Naive thymus-derived CD8-positive, alpha-beta T cell (primary cell): ENCODE measurements around the gene EOLA1. TPM values are rescaled to one million over a fixed set of nuclear protein-coding genes. Genes with fewer than 3 reads are reported as not detected.
"Not testable (repeated sequence)": the region's sequence is repeated elsewhere in the genome, so short reads cannot be mapped to it uniquely, and the experiment has no call there.

Source experiments
- ATAC-seq, 2 donors: fragments of 150-1000 bp; cut with Tn5 transposase in 1 of 2; sonication (Bioruptor Pico), chemical (Tn5 transposase) in 1 of 2; 1 replicate in 1 of 2; 2 replicates in 1 of 2; pipeline ENCODE4 v1.10.0; 2021; ENCODE audit warnings: mild to moderate bottlenecking in 2 of 2, moderate library complexity in 2 of 2
- POLR2A ChIA-PET: fragments of 350-600 bp; sonication (Branson Sonifier 250); formaldehyde crosslinking; loops from one replicate; lab custom pipeline; 2021; ENCODE audit warnings: antibody characterized with exemption; lab: Charles Lee
- DNase-seq, 10 donors: peaks; one replicate each; pipeline versions ENCODE4 v3.0.0 to v3.0.0-alpha.2; 2020 to 2022
- H3K27ac Mint-ChIP-seq, 10 donors: one replicate each; pipeline ENCODE4 v1.8.0; 2020 to 2022; ENCODE audit warnings: mild to moderate bottlenecking in 10 of 10, mixed read lengths in 10 of 10, moderate library complexity in 4 of 10, inconsistent platforms in 1 of 10
- H3K27me3 Mint-ChIP-seq, 5 donors: one replicate each; pipeline ENCODE4 v1.8.0; 2021 to 2022; ENCODE audit warnings: mixed read lengths in 5 of 5
- H3K36me3 Mint-ChIP-seq, 3 donors: one replicate each; pipeline ENCODE4 v1.8.0; 2020 to 2022; ENCODE audit warnings: mixed read lengths in 3 of 3, mild to moderate bottlenecking in 2 of 3, inconsistent platforms in 1 of 3
- H3K4me1 Mint-ChIP-seq, 4 donors: one replicate each; pipeline ENCODE4 v1.8.0; 2021 to 2022; ENCODE audit warnings: mixed read lengths in 4 of 4
- H3K4me3 Mint-ChIP-seq, 10 donors: one replicate each; pipeline ENCODE4 v1.8.0; 2020 to 2022; ENCODE audit warnings: mild to moderate bottlenecking in 10 of 10, mixed read lengths in 10 of 10, moderate library complexity in 6 of 10, inconsistent platforms in 1 of 10
- H3K9me3 Mint-ChIP-seq, 9 donors: one replicate each; pipeline ENCODE4 v1.8.0; 2020 to 2022; ENCODE audit warnings: mixed read lengths in 9 of 9, mild to moderate bottlenecking in 3 of 9, inconsistent platforms in 1 of 9, moderate library complexity in 1 of 9
- polyA plus RNA-seq, 3 donors: library from polyadenylated mRNA; unstranded; fragments of 300-500 nt; fragmentation: Illumina TruSeq; gene quantifications; one replicate each; pipeline ENCODE4 v1.2.3, GENCODE V29; 2021
- total RNA-seq, 8 experiments: library from RNA in 2 of 8; stranded (reverse) in 2 of 8; gene quantifications; one replicate each; pipeline ENCODE4 v1.2.3 and lab custom pipeline; 2021 to 2026

EOLA1 gene
- total RNA-seq (10 to 100 TPM; 22.1 to 23.3 TPM), polyA plus RNA-seq (10 to 100 TPM; 24.4 to 35.3 (median 25.0) TPM), total RNA-seq (lab: John Stamatoyannopoulos, UW) (16.3 to 159 (median 19.3) reads per million in 6 experiments)

GRCh38 chrX:149540621-149541520 lies at the start of gene EOLA1:
EOLA1 (plus strand) TSS chrX:149541012; CDS start chrX:149545631, 4,619 bp downstream.
- POLR2A ChIA-PET, result interaction anchor here (1.2 to 3.5 kb wide), 9 partner anchors 11 to 1629 kb away, joined by 4 to 41 read pairs (median 16); partner anchors contain the start of genes EOLA2, FMR1 and IDS
- ATAC-seq (peak; percentile 69 to 74), DNase-seq (peak in 8 of 10 donors; percentile 68 to 96 (median 90))
- Mint-ChIP-seq H3K9me3 (no peaks in the 10 kb centered on the region), H3K27me3 (no peaks in the 10 kb centered on the region), H3K27ac (peak within 1 kb of the TSS; percentile 97 to 100 (median 100)), H3K4me3 (peak within 1 kb of the TSS; percentile 77 to 99 (median 95)), H3K4me1 (peaks cover 0 to 13% (median 7%) of the 10 kb centered on the region in 4 donors), H3K36me3 (peaks cover 0 to 14% (median 0%) of the 10 kb centered on the region in 3 donors)

GRCh38 chrX:149491812-149492211 lies 49.0 kb upstream of the EOLA1 start:
- Mint-ChIP-seq H3K9me3 (no peaks in the 10 kb centered on the region), H3K27ac (peak overlapping the region in 4 of 10 donors; percentile 37 to 68 (median 54)), H3K4me3 (no peak overlapping the region), H3K36me3 (peaks cover 0 to 45% (median 10%) of the 10 kb centered on the region in 3 donors), H3K27me3 (no peaks in the 10 kb centered on the region), H3K4me1 (peaks cover 0 to 8% (median 5%) of the 10 kb centered on the region in 4 donors)
- no peak for DNase-seq
- ATAC-seq, result no peak
- POLR2A ChIA-PET, result no interaction called here

- peaks cover 0 to 6% (median 2%) of the 10 kb centered on the region in 4 donors for H3K4me1 Mint-ChIP-seq
- peak; percentile 7 to 18 for ATAC-seq
- H3K4me3 Mint-ChIP-seq, result no peak overlapping the region
- no peak overlapping the region for H3K27ac Mint-ChIP-seq
- POLR2A ChIA-PET, result no interaction called here
- H3K27me3 Mint-ChIP-seq, result no peaks in the 10 kb centered on the region
- H3K36me3 Mint-ChIP-seq, result peaks cover 0 to 54% (median 9%) of the 10 kb centered on the region in 3 donors
- no peak for DNase-seq
- no peaks in the 10 kb centered on the region for H3K9me3 Mint-ChIP-seq
Observed at GRCh38 chrX:149493567-149494562, 46.9 kb upstream of the EOLA1 start.

- Mint-ChIP-seq H3K27ac (no peak overlapping the region), H3K4me1 (peaks cover 0 to 7% (median 5%) of the 10 kb centered on the region in 4 donors), H3K9me3 (no peaks in the 10 kb centered on the region), H3K27me3 (no peaks in the 10 kb centered on the region), H3K4me3 (no peak overlapping the region), H3K36me3 (peaks cover 0 to 55% (median 11%) of the 10 kb centered on the region in 3 donors)
- no peak for DNase-seq
- POLR2A ChIA-PET, result no interaction called here
- no peak for ATAC-seq
Observed at GRCh38 chrX:149494844-149495565, 45.8 kb upstream of the EOLA1 start.

- ATAC-seq (no peak), DNase-seq (no peak)
- H3K4me1 Mint-ChIP-seq, result peaks cover 0 to 11% (median 7%) of the 10 kb centered on the region in 4 donors
- POLR2A ChIA-PET, result no interaction called here
- H3K27ac Mint-ChIP-seq, result peak overlapping the region in 1 of 10 donors; percentile 20
- H3K9me3 Mint-ChIP-seq, result no peaks in the 10 kb centered on the region
- no peaks in the 10 kb centered on the region for H3K27me3 Mint-ChIP-seq
- no peak overlapping the region for H3K4me3 Mint-ChIP-seq
- peaks cover 0 to 55% (median 11%) of the 10 kb centered on the region in 3 donors for H3K36me3 Mint-ChIP-seq
Observed at GRCh38 chrX:149495573-149496071, 45.2 kb upstream of the EOLA1 start.

GRCh38 chrX:149497054-149497453 lies 43.8 kb upstream of the EOLA1 start:
- H3K9me3 Mint-ChIP-seq, result no peaks in the 10 kb centered on the region
- no peak overlapping the region for H3K27ac Mint-ChIP-seq
- peaks cover 3 to 26% (median 15%) of the 10 kb centered on the region in 4 donors for H3K4me1 Mint-ChIP-seq
- POLR2A ChIA-PET, result no interaction called here
- H3K36me3 Mint-ChIP-seq, result peaks cover 0 to 58% (median 10%) of the 10 kb centered on the region in 3 donors
- ATAC-seq, result no peak
- H3K27me3 Mint-ChIP-seq, result no peaks in the 10 kb centered on the region
- H3K4me3 Mint-ChIP-seq, result no peak overlapping the region
- no peak for DNase-seq

- no peaks in the 10 kb centered on the region for H3K27me3 Mint-ChIP-seq
- no peaks in the 10 kb centered on the region for H3K9me3 Mint-ChIP-seq
- POLR2A ChIA-PET, result no interaction called here
- peak overlapping the region in 1 of 10 donors; percentile 24 for H3K27ac Mint-ChIP-seq
- H3K4me3 Mint-ChIP-seq, result no peak overlapping the region
- peaks cover 0 to 62% (median 11%) of the 10 kb centered on the region in 3 donors for H3K36me3 Mint-ChIP-seq
- no peak for ATAC-seq
- DNase-seq, result no peak
- peaks cover 3 to 31% (median 20%) of the 10 kb centered on the region in 4 donors for H3K4me1 Mint-ChIP-seq
Observed at GRCh38 chrX:149497626-149498025, 43.2 kb upstream of the EOLA1 start.

- H3K27me3 Mint-ChIP-seq, result no peaks in the 10 kb centered on the region
- H3K4me1 Mint-ChIP-seq, result peaks cover 3 to 32% (median 23%) of the 10 kb centered on the region in 4 donors
- H3K4me3 Mint-ChIP-seq, result no peak overlapping the region
- no peak overlapping the region for H3K27ac Mint-ChIP-seq
- no peak for ATAC-seq
- no peak for DNase-seq
- no peaks in the 10 kb centered on the region for H3K9me3 Mint-ChIP-seq
- peaks cover 0 to 65% (median 11%) of the 10 kb centered on the region in 3 donors for H3K36me3 Mint-ChIP-seq
- POLR2A ChIA-PET, result interaction anchor here (0.7 kb wide), 1 partner anchor 1930 kb away, joined by 5 read pairs; no protein-coding TSS in a partner anchor
Observed at GRCh38 chrX:149498767-149499166, 42.0 kb upstream of the EOLA1 start.

GRCh38 chrX:149499766-149500165 lies 41.0 kb upstream of the EOLA1 start:
- Mint-ChIP-seq H3K36me3 (peaks cover 0 to 68% (median 13%) of the 10 kb centered on the region in 3 donors), H3K27me3 (no peaks in the 10 kb centered on the region), H3K4me1 (peaks cover 9 to 35% (median 29%) of the 10 kb centered on the region in 4 donors), H3K27ac (peak overlapping the region in 2 of 10 donors; percentile 11 to 67), H3K9me3 (no peaks in the 10 kb centered on the region), H3K4me3 (no peak overlapping the region)
- ATAC-seq (no peak), DNase-seq (no peak)
- POLR2A ChIA-PET, result no interaction called here

- Mint-ChIP-seq H3K36me3 (peaks cover 0 to 44% (median 6%) of the 10 kb centered on the region in 3 donors), H3K4me1 (peaks cover 9 to 40% (median 39%) of the 10 kb centered on the region in 4 donors), H3K4me3 (peak overlapping the region in 4 of 10 donors; percentile 22 to 38 (median 32)), H3K27ac (peak overlapping the region; percentile 13 to 90 (median 76))
- POLR2A ChIA-PET, H3K9me3 Mint-ChIP-seq, H3K27me3 Mint-ChIP-seq: not testable (repeated sequence)
- peak; percentile 7 to 15 for ATAC-seq
- DNase-seq, result peak in 1 of 10 donors; percentile 27
Observed at GRCh38 chrX:149502923-149503322, 37.9 kb upstream of the EOLA1 start.

GRCh38 chrX:149503446-149503845 lies 37.4 kb upstream of the EOLA1 start:
- Mint-ChIP-seq H3K36me3 (peaks cover 0 to 39% (median 5%) of the 10 kb centered on the region in 3 donors), H3K27ac (peak overlapping the region in 8 of 10 donors; percentile 35 to 100 (median 98)), H3K4me3 (peak overlapping the region in 9 of 10 donors; percentile 85 to 99 (median 93)), H3K4me1 (peaks cover 9 to 41% (median 39%) of the 10 kb centered on the region in 4 donors)
- H3K9me3 Mint-ChIP-seq, H3K27me3 Mint-ChIP-seq: not testable (repeated sequence)
- DNase-seq (peak; percentile 28 to 89 (median 62)), ATAC-seq (peak; percentile 61)
- POLR2A ChIA-PET, result interaction anchor here (2.2 to 2.9 kb wide), 2 partner anchors 18 to 37 kb away, joined by 14 to 41 read pairs; partner anchors contain the start of gene EOLA1
